Suprapubic skin (tissue), 3 donors: ENCODE results near the gene SLC36A4.

ENCODE experiments used
- POLR2A ChIP-seq, 2 donors: fragments of 450-650 bp; IDR thresholded peaks; one replicate each; pipeline ENCODE4 v1.6.1; 2017; ENCODE audit warnings: antibody characterized with exemption in 2 of 2, mild to moderate bottlenecking in 2 of 2, moderate library complexity in 2 of 2
- TF ChIP-seq, protein P1 (sequence below), 2 donors: fragments of 200-600 bp in 1 of 2; fragments of 450-650 bp in 1 of 2; sonication (generic) in 1 of 2; IDR thresholded peaks; one replicate each; pipeline ENCODE4 v1.5.1; 2016 to 2019; ENCODE audit warnings: antibody characterized with exemption in 2 of 2, mild to moderate bottlenecking in 1 of 2, moderate library complexity in 1 of 2

DNA sequence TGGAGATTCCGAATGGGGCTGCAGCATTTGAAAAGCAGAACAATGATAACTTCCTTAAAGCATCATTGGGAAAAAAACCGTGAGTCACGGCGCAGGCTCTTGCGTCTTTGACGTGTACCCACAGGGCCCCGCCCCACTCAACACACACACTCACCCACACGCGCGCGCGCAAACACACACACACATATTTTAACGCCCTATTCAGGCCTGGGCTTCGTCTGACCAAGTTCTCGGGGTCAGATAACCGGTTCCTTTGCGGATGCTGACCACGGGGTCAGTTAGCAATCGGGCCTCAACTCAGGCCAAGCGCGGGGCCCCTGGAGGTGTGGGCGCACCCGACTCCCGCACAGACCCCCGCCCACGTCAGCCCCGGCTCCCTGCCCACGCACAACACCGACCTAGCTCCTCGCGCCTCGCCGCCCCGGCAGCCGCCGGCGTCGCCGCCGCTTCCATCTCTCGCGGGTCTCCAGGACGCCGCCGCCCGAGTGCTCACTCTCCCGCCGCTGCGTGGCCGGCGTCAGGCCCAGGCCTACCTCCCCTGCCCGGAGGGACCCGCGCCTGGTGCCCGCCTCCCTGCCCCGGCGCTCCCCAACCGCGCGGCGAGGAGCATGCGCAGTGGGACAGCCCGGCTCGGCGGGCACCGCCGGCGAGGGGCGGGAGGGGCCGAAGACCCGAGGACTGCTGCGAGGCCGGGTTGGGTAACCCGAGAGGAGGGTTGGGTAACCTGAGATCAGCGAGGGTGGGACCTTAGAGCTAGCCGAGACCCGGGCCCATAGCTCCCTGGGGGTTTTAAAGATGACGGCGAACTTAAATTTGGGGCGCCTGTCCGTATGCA, at the start of gene SLC36A4:
- TF ChIP-seq, protein P1, sequence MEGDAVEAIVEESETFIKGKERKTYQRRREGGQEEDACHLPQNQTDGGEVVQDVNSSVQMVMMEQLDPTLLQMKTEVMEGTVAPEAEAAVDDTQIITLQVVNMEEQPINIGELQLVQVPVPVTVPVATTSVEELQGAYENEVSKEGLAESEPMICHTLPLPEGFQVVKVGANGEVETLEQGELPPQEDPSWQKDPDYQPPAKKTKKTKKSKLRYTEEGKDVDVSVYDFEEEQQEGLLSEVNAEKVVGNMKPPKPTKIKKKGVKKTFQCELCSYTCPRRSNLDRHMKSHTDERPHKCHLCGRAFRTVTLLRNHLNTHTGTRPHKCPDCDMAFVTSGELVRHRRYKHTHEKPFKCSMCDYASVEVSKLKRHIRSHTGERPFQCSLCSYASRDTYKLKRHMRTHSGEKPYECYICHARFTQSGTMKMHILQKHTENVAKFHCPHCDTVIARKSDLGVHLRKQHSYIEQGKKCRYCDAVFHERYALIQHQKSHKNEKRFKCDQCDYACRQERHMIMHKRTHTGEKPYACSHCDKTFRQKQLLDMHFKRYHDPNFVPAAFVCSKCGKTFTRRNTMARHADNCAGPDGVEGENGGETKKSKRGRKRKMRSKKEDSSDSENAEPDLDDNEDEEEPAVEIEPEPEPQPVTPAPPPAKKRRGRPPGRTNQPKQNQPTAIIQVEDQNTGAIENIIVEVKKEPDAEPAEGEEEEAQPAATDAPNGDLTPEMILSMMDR (IDR thresholded peaks at IDR 0.05) = no peak
- peak in 1 of 2 donors; percentile 71 for TF ChIP-seq POLR2A (IDR thresholded peaks at IDR 0.05)
